Hepatocyte (in vitro differentiated cells): ENCODE results near the gene LRRC63.

Source experiments
- EZH2 ChIP-seq: fragments of 200-600 bp; sonication (generic); IDR thresholded peaks from 2 replicates; pipeline ENCODE4 v1.6.1; 2016; ENCODE audit warnings: antibody characterized with exemption, mild to moderate bottlenecking, borderline replicate concordance
- EZH2phosphoT487 ChIP-seq: fragments of 200-600 bp; sonication (generic); IDR thresholded peaks from one replicate; pipeline ENCODE4 v1.6.1; 2018; ENCODE audit warnings: antibody characterized with exemption, mild to moderate bottlenecking, low read depth, moderate library complexity; ENCODE audit not compliant: unreplicated experiment, severe bottlenecking
- TF ChIP-seq, protein P1 (sequence below): fragments of 200-600 bp; sonication (generic); IDR thresholded peaks from 2 replicates; pipeline ENCODE4 v1.5.1; 2016; ENCODE audit warnings: antibody characterized with exemption, mild to moderate bottlenecking; ENCODE audit not compliant: poor library complexity

DNA sequence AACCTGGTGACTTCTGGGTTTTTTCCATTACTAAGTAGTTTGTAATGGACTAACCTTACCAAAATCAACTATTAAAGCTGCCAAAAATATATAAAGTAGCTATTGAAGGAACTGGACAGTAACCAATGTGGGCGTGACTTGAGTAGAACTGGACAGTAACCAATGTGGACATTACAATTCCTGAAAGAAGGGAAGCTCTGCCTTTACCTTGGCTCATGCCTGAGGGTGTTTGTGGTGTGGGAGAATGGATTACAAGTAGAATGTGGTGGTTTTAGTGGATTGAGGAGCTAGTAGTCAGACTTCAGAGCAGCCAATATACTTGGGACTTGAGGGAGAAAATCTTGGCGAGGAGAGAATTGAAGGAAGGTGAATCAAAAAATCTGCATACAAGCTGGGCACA lies 17.5 kb downstream of the LRRC63 start:
- TF ChIP-seq, protein P1, sequence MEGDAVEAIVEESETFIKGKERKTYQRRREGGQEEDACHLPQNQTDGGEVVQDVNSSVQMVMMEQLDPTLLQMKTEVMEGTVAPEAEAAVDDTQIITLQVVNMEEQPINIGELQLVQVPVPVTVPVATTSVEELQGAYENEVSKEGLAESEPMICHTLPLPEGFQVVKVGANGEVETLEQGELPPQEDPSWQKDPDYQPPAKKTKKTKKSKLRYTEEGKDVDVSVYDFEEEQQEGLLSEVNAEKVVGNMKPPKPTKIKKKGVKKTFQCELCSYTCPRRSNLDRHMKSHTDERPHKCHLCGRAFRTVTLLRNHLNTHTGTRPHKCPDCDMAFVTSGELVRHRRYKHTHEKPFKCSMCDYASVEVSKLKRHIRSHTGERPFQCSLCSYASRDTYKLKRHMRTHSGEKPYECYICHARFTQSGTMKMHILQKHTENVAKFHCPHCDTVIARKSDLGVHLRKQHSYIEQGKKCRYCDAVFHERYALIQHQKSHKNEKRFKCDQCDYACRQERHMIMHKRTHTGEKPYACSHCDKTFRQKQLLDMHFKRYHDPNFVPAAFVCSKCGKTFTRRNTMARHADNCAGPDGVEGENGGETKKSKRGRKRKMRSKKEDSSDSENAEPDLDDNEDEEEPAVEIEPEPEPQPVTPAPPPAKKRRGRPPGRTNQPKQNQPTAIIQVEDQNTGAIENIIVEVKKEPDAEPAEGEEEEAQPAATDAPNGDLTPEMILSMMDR: no peak
- TF ChIP-seq EZH2: no peak
- TF ChIP-seq EZH2phosphoT487: no peak
